SH-SY5Y (cell line): ENCODE data around the gene SF3A2.

Experiments used
- GATA2 ChIP-seq: IDR thresholded peaks from 2 replicates; pipeline ENCODE4 v1.6.1; 2011; ENCODE audit warnings: mild to moderate bottlenecking, low read depth, low read length
- GATA3 ChIP-seq: IDR thresholded peaks from 2 replicates; pipeline ENCODE4 v1.6.1; 2011; ENCODE audit warnings: low read depth, mild to moderate bottlenecking, low read length, moderate library complexity

DNA sequence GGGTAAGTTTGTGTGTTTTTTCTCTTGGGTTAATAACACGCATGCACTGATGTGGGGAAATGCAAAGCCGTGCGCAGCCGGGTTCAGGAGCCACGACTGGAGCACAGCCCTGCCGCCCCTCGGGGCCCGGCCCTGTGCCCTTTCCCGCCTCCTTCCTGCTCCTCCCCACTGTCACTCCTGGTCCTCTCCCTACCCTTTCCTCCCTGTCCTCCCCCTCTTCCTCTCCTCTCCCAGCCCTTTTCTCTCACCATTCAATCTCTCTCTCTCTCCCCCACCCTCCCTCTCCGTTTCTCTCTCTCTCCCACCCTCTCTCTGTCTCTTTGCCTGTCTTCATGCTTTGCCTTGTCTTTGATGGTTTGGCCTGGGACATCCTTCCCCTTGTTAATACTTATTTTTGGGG is 27.6 kb upstream of the SF3A2 start:
- no peak for TF ChIP-seq GATA3
- no peak for TF ChIP-seq GATA2
